ENCODE results near the gene TNFRSF13B.
A peak's percentile ranks its signal among the peaks of the same experiment; 100 is the strongest.
"Not testable (repeated sequence)": the region's sequence is repeated elsewhere in the genome, so short reads cannot be mapped to it uniquely, and the experiment has no call there.

Gene TNFRSF13B

DNA sequence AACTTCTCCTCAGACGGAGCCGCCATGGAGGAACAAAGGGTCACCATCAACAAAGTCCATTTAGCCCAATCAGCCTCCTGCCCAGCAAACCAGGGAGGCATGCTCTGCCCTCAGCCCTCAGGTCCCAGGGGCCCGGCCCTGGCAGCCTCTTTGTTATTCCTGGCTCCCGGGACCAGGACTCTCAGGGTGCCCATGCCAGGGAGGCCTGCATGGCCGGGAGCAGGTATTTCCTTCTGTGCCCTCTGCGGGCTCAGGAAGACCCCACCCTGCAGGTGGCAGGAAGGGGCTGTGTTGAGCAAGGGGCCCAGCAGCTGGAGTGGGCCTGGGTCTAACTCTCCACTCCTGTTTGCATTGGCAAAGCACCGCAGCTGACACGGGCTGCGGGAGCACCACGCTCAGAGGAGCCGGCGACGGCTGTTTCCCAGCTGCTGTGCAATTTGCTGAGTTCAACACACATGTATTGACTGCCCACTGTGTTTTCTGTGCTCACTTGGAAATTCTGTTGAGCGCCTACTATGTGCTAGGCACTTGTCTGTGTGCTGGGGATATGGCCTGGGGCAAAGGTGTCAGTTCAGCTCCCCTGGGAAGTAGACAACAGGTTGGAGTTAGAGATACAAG is 33.2 kb upstream of the TNFRSF13B start:
- DNase-seq: not testable (repeated sequence)

DNA sequence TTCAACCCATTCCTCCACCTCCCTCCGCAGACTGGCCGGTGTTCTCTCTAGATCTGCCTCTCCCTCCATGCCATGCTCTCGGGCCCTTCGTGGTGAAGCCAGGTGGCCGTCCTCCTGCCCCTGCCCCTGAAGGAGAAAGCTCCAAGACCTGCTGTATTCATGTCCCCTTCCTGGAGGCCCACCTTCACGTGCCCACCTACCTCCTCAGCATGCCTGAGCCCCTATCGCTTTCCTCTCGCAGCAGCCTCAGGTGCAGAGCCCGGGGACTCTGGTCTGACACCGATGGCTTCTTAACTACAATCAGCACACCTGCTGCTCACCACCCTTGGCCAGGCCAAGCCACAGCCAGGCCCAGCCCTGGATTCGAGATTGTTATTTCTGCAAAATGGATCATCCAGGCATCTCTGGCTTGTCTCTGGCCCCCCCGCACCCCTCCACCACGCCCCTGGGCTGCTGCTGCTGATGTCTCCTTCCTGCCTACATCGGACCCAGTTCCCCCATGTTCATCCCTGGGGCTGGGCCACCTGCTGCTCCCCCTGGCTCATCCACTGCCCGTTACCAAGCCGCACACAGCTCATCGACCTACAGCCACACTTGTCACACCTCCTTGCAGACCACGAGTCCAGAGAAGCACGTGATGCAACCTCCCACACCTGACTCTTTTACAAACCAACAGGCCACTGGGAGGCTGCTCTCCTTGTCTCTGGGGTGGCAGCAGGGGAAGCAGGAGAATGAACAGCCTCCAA is 32.5 kb upstream of the TNFRSF13B start:
- DNase-seq: no peak

- not testable (repeated sequence) for DNase-seq
These were observed 31.1 kb upstream of the TNFRSF13B start for GRCh38 chr17:17002731-17003715.

DNA sequence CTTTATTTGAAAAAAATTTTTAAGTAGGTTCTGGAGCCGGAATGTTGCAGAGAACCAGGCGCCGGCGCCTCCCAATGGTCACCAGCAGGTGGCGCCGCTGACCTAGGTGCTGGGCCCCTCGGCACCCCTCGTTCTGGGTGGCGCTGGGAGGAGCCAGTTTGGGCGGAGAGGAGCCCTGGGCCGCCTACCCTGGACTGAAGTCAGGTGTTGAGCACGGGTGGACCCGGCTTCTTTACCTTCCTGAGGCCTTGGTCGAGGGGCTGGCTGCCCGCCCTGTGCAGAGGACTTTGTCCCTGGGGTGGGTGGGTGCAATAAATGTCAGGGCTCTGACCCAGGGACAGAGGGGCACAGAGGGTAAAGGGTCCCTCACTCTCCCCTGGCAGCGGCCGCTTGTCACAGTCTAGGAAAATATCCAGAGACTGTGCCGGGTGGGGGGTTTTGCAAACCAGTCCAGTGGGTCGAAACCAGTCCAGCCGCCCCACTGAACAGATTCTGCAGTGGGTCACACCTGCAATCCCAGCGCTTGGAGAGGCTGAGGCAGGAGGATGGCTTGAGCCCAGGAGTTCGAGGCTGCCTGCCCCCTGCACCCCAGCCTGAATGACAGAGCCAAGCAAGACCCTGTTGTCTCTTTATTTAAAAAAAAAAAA is 30.1 kb upstream of the TNFRSF13B start:
- peak; percentile 67 for DNase-seq

DNA sequence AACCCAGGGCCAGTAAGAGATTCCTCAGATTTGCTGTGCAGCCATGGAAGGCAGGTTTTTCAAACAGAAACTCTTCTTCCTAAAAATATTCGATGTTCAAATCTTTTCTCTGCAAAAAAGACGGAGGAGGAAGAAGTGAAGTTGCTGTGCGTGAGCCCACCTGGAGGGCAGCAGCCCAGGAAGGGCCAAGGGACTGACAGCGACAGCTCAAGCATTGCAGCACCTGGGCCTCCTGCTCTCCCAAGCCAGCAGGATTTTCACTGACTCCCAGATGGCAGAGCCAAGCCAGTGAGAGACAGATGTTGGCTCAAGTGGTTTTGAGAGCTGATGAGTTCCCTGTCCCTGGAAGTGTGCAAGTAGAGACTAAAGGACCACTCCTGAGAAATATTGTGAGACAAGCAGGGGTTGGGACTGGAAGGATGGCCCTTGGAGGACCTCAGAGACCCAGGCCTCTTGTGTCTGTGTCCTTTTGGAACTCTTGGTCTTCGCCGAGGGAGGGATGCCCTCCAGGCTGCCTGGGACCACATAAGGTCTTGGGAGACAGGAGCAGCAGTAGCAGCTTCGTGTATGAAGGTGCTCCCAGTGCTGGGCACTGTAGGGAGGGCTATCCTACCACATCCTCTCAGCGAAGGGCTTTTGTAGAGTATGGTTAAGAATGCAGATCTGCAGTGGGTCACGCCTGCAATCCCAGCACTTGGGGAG is 29.3 kb upstream of the TNFRSF13B start:
- no peak for DNase-seq

DNA sequence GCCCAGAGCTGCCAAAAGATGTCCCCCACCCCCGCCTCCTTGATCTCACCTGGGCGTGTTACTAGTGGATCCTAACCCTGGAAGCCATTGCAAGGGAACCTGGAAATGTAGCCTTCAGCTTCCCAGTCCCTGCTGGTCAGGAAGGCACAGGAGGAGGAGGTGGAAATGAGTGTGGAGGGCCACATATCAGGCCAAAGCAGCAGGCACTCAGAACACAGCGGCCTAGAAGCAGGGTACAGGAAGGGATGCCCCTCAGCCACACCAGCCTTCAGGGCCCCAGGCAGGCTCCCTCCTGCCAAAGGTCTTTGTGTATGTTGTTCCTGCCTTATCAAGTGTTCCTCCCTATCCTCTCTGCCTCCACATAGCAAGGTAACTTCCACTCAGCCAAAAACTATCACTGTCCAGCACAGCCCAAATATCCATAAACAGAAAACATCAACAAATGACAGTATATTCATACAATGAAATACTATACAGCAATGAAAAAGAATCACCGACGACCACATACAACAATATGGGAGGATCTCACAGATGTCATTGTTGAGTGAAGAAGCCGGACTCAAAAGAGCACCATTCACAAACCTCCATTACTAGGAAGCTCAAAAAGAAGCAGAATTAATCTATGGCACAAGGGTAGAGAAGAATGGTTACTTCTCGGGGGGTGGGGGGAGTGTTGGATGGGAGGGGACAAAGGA is 28.2 kb upstream of the TNFRSF13B start:
- no peak for DNase-seq

DNA sequence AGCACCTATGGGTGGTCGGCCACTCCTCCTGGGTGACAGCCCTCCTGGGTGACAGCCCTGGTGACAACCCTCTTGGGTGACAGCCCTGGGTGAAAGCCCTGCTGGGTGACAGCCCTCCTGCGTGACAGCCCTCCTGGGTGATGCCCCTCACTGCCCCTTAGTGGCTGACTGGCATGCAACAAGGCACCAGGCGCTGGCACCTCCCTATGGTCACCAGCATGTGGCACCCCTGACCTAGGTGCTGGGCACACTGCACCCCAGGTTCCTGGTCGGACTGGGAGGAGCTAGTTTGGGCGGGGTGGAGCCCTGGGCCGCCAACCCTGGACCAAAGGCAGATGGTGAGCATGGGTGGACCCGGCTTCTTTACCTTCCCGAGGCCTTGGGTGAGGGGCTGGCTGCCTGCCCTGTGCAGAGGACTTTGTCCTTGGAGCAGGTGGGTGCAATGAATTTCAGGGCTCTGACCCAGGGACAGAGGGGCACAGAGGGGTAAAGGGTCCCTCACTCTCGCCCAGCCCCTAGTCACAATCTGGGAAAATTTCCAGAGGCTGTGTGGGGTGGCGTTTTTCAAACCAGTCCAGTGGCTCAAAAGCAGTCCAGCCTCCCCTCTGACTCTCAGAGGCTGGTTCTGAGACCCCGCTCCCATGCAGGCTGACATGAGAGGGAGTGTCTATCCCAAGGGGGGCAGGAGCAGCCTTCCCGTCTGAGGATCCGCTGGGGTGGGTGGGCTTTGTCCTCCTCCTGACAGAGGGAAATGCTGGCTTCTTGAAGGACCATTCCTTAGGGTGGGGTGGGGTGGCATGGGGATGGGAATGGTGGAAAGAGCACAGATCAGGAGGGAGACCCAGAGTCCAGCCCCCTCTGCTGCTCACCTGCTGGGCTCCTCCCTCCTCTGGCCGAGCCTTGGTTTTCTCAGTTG is 25.9 kb upstream of the TNFRSF13B start:
- DNase-seq: no peak

DNA sequence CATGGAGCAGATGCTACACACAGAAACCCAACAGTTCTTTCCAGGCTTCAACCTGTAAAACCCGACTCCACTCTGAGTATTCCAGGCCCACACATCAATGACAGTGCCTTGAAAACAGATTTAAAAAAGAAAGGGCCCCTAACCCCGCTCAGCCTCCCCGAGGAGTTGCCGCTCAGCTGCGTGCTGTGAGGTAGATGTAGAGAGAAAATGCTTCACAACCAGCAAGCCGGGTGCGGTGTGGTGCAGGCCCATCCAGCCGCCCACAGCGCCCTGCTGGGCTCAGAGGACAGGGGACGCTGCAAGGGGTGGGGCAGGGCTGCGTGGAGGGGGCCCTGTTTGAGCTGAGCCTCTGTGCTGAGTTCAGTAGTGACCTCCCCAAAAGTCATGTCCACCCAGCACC is 24.8 kb upstream of the TNFRSF13B start:
- DNase-seq: not testable (repeated sequence)

DNA sequence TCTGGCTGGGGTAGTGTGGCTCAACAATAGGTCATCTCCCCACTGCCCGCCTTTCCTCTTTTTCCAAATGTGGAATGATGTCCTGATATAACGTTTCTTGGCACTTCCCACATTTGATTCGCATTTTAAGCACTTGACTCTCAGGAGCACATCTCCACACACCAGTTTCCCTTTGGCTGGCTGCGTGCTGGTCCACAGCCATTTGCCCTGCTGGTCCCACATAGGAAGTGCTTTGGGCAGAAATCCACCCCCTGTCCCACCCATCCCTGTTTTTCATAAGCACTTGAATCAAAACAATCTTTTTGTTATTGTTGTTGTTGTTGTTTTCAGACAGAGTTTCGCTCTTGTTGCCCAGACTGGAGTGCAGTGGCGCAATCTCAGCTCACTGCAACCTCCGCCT is 24.0 kb upstream of the TNFRSF13B start:
- no peak for DNase-seq

GRCh38 chr17:16994631-16995030 is 22.7 kb upstream of the TNFRSF13B start:
- no peak for DNase-seq

GRCh38 chr17:16991349-16992009 is 19.6 kb upstream of the TNFRSF13B start:
- DNase-seq: peak; percentile 73

DNA sequence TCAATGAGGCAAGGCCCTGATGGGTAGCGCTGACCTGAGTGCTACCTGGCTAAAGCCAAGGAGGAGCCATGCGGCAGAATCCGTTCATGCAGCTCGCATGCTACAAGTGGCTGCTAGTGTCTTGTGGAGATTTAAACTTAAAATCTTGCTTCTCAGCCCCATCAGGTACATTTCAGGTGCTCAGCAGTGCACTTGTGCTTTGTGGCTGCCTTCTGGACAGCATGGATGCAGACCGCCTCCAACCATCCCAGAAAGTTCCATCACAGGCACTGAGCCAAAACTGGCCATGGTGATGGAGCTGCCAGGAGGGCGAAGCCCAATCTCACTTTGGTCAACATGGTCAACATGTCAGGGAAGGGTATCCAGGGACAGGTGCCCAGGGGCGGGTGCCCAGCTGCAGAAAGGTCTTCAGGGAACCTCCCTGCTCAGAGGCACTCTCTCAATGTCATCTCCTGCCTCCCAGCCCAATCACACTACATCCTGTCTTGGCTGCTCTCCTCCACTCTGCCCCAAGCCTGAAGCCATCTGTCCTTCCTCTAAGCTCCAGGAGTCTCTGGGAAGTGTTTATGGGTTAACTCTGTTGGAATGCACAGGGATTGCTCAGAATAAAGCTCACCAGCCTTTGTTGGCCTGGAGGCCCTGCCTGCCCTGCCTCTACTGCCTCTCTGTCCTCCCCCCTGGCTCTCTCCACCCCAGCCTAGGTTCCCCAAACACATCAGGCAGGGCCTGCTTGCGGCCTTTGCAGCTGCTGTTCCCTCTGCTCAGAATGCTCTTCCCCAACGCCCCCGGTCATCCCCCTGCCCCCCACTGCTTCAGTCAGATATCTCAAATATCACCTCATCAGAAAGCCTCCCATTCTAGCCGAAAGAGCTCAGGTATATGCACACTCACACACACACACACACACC is 18.3 kb upstream of the TNFRSF13B start:
- no peak for DNase-seq

DNA sequence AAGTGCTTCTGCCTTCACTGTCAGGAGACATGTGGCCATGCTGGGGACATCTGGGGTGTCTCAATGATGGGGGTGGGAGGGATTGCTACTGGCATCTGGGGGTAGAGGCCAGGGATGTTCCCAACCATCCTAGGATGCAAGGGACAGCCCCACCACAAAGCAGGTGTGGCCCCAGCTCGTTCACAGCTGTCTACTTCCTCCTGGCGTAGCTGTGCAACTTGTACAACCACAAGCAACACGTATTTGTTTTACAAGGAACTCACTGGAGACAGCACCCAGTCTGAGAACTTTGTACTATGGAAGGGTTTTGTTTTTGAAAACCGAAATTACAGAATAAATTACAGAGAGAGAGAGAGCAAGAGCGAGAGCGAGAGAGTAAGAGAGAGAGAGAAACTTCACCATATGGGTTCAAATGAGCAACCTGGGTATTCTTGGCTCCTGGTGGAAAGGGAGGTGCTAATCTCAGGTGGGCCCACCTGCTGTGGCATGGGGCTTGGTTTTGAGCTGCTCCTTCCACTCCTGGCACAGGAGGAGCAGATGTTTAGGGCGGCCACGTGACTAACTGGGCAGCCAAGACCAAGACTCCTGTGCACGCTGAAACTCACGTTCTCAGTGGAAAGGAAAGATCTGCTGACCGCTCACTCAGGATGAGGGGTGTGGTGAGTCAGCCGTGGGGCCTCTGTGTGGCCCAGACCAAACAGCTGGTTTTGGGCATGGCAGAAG is 17.5 kb upstream of the TNFRSF13B start:
- no peak for DNase-seq

DNA sequence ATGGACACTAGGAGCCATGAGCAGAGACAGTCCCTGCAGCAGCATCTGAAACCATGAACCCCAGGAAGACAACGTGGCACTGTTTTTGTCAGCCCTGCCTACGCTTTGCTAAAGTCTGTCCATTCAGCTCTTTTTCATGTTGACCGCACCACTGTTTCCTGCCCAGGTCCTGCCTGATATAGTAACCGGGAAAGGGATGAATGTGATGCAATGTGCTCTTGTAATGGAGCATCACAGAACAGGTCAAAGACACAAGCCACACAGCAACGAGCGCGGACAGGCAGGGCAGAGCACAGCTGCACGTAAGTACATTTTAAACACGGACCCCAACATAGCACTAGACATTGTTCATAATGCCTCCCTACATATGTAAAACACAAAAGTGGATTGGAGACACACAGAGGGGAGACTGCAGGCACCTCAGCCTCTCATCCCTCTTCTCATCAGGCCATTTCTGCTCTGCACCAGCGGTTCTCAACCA is 16.9 kb upstream of the TNFRSF13B start:
- no peak for DNase-seq

DNA sequence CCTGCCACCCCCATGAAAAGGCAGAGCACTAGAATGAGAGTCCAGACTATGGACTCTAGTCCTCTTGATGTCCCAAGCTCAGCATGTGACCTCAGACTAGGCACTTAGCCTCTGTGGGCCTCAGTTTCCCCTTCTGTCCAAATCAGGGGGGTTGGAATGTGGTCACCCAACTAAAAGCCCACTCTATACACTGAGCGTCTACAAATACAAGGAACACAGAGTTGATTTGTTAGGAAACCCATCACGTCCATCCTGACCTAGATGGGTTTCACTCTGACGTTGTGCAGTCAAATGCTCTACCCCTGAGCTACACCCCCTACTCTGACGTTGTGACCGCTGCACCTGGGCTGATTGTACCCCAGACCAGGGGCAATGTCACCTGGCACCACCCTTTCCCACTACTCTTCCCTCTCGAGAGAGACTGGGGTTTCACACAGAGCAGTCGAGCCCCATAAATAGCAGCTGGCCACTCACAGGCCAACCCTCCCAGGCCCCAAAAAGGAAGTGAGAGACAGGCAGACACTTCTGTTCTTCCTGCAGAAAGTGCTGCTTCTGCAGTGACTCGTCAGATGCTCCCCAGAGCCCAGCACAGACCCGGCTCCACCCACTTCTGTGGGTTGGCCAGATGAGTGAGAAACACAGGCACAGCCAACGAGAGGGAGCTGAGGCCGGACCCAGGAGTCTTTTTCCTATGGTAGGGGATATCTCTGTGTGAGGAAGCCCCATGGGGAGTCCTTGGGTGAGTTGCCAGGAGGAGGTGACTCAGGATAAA is 16.1 kb upstream of the TNFRSF13B start:
- peak; percentile 38 for DNase-seq

DNA sequence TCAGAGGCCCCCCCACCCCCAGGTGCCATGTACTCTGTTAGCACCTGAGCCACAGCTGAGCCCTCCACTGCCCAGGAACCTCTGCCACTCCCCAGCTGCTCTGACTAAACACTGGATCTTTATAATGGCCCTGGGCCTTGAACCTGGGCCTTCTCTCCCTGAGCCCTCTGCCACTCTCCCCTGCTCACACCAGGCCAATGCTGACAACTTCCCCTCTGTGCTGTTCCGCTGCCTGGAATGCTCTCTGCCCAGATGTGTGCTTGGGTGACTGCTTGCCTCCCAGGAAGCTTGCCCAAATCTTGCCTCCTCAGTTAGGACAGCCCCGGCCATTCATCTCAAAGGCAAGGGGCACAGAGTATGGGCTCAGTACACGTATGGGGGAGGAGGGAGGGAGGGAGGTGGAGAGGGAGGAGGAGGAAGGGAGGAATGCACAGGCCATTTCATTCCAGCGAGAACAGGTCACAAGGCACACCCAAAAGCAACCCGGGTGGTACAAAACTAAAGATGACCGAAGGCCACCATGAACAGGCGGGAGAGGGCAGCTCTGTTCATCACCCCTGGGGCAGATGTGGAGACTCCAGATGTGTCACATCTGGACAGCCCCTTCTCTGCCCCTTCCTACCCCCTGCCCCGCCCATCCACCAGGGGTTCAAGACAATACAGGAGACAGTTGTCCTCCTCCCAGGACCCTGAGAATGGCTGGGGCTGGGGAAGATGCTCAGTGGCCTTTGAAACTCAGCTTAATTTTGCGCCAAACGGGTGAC is 15.3 kb upstream of the TNFRSF13B start:
- DNase-seq: no peak
